Ovary (tissue), 9 donors: ENCODE measurements around the gene SMIM8. TPM values are rescaled to one million over a fixed set of nuclear protein-coding genes. Genes with fewer than 3 reads are reported as not detected.
"Not testable (repeated sequence)": the region's sequence is repeated elsewhere in the genome, so short reads cannot be mapped to it uniquely, and the experiment has no call there.

Source experiments
- DNase-seq, 5 donors: peaks; one replicate each; pipeline ENCODE4 v3.0.0-alpha.2; 2019 to 2020
- H3K27ac ChIP-seq, 2 donors: fragments of 200-600 bp; one replicate each; pipeline versions ENCODE4 v1.5.1 to v1.8.0; 2019 to 2022
- H3K27me3 ChIP-seq: fragments of 200-600 bp; one replicate; pipeline ENCODE4 v1.8.0; 2022
- H3K36me3 ChIP-seq: fragments of 200-600 bp; sonication (generic); one replicate; pipeline ENCODE4 v1.5.1; 2019
- H3K4me1 ChIP-seq: one replicate; pipeline ENCODE4 v1.8.1; 2013; ENCODE audit warnings: mild to moderate bottlenecking, moderate library complexity; ENCODE audit not compliant: insufficient read depth
- H3K4me3 ChIP-seq: fragments of 200-600 bp; sonication (generic); one replicate; pipeline ENCODE4 v1.5.1; 2017
- H3K9me3 ChIP-seq, 2 donors: fragments of 200-600 bp in 1 of 2; sonication (generic) in 1 of 2; one replicate each; pipeline versions ENCODE4 v1.5.1 to v1.8.1; 2013 to 2019; ENCODE audit warnings: mild to moderate bottlenecking in 1 of 2, moderate library complexity in 1 of 2
- EP300 ChIP-seq: sonication (generic); formaldehyde crosslinking; IDR thresholded peaks from one replicate; pipeline ENCODE4 v1.6.1; 2017; ENCODE audit warnings: antibody characterized with exemption
- POLR2A ChIP-seq: fragments of 450-650 bp; IDR thresholded peaks from one replicate; pipeline ENCODE4 v1.6.1; 2017; ENCODE audit warnings: antibody characterized with exemption, mild to moderate bottlenecking, moderate library complexity
- WGBS, 3 donors: extraction: QIAGEN DNeasy Blood & Tissue Kit in 1 of 3; methylation state at CpG; one replicate each; pipeline versions ENCODE4 v1.1.5 to v1.1.7; 2013 to 2017; 5-methylcytosine and 5-hydroxymethylcytosine counted together
- intact Hi-C, 4 donors: fragments of 100-400 bp; cut with DNase I; formaldehyde crosslinking; loops; one replicate each; pipeline versions ENCODE4 v1.11.0 to v1.15.1; 2022 to 2023
- polyA plus RNA-seq, 2 donors: library from polyadenylated mRNA; stranded (reverse); fragments of 200-250 nt in 1 of 2; fragments of 350-450 nt in 1 of 2; fragmentation: Illumina TruSeq in 1 of 2; extraction: RNeasy Lipid Tissue Mini Kit (QIAGEN cat#74804) in 1 of 2; gene quantifications; one replicate each; pipeline ENCODE4 v1.2.3, GENCODE V29; 2013 to 2014
- total RNA-seq, 7 donors: library from RNA; depleted of rRNA in 2 of 7; stranded (reverse); fragments of >200 nt in 2 of 7; fragmentation: NEBNext Ultra II Directional in 3 of 7; extraction: Animal tissue kit (Norgen Biotek cat#: 25700) in 3 of 7; gene quantifications; one replicate each; pipeline versions ENCODE4 v1.1.0 to v1.2.4, GENCODE V29; 2016 to 2023
- TF ChIP-seq, protein P1 (sequence below), 3 donors: fragments of 450-650 bp in 2 of 3; fragments of 200-600 bp in 1 of 3; IDR thresholded peaks; one replicate each; pipeline versions ENCODE4 v1.5.1 to v1.8.0; 2016 to 2022; ENCODE audit warnings: antibody characterized with exemption in 3 of 3, mild to moderate bottlenecking in 1 of 3
- donor health status: DM: no; HTN: no; CAD: no; lungs with moderate emphysema.
- donor health status: DM: no; HTN: no; CAD: no.
- donor health status: Bipolar disorder and iron deficiency.
- donor health status: DM: yes; HTN: yes; CAD: no.
- donor health status: DM: no; HTN: no; CAD: no.
- donor health status: DM: yes; HTN: yes; CAD: no.

Gene SMIM8
- total and polyA plus RNA-seq, 9 donors, result 5.9 to 18.6 (median 12.2) TPM

- H3K27ac ChIP-seq, result no peak overlapping the region
- intact Hi-C loops, result no loop called here
- H3K36me3 ChIP-seq, result no peaks in the 10 kb centered on the region
- no peaks in the 10 kb centered on the region for H3K9me3 ChIP-seq
- no peaks in the 10 kb centered on the region for H3K4me1 ChIP-seq
- 37 to 49% (median 42%) methylated on average over 4 of the region's 4 CpGs for WGBS, 3 donors
- no peaks in the 10 kb centered on the region for H3K27me3 ChIP-seq
- no peak overlapping the region for H3K4me3 ChIP-seq
- no peak for DNase-seq
- no peak for TF ChIP-seq POLR2A
- TF ChIP-seq EP300, result no peak
- TF ChIP-seq, protein P1, sequence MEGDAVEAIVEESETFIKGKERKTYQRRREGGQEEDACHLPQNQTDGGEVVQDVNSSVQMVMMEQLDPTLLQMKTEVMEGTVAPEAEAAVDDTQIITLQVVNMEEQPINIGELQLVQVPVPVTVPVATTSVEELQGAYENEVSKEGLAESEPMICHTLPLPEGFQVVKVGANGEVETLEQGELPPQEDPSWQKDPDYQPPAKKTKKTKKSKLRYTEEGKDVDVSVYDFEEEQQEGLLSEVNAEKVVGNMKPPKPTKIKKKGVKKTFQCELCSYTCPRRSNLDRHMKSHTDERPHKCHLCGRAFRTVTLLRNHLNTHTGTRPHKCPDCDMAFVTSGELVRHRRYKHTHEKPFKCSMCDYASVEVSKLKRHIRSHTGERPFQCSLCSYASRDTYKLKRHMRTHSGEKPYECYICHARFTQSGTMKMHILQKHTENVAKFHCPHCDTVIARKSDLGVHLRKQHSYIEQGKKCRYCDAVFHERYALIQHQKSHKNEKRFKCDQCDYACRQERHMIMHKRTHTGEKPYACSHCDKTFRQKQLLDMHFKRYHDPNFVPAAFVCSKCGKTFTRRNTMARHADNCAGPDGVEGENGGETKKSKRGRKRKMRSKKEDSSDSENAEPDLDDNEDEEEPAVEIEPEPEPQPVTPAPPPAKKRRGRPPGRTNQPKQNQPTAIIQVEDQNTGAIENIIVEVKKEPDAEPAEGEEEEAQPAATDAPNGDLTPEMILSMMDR (IDR thresholded peaks at IDR 0.05), result no peak
These were observed 13.4 kb upstream of the SMIM8 start for GRCh38 chr6:87308970-87309369.

DNA sequence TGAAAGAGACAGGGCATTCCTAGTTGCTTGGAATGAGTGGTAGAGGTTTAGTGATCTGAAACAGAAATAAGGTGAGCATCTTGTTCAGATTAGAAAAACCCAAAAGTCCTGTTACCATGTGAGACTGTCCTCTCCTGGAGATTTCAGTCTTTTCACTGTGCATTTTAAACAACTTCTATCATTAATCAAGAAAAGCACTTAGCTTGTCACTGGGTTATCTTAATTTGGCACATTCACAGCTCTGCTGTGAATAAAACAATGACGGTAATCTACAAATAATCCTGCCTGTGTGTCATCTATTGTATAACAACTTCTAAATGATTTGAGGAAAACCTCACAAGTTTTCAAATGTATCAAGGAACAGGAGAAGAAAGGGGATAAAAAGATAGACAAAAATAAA is 9.5 kb upstream of the SMIM8 start:
- TF ChIP-seq, protein P1 (IDR thresholded peaks at IDR 0.05), result no peak
- TF ChIP-seq POLR2A (no peak), EP300 (no peak)

GRCh38 chr6:87315071-87315470 is 7.3 kb upstream of the SMIM8 start:
- intact Hi-C loops, result no loop called here
- DNase-seq, result no peak
- Histone ChIP-seq H3K9me3 (no peaks in the 10 kb centered on the region), H3K4me3 (no peak overlapping the region), H3K27ac (no peak overlapping the region), H3K27me3 (no peaks in the 10 kb centered on the region), H3K4me1 (no peaks in the 10 kb centered on the region), H3K36me3 (no peaks in the 10 kb centered on the region)
- WGBS, 3 donors, result 74 to 91% (median 90%) methylated on average over 3 of the region's 3 CpGs
- TF ChIP-seq, protein P1 (IDR thresholded peaks at IDR 0.05), result no peak
- TF ChIP-seq POLR2A (no peak), EP300 (no peak)

More for the DNA sequence above, 9.5 kb upstream of the SMIM8 start:
- Histone ChIP-seq H3K36me3 (no peaks in the 10 kb centered on the region), H3K4me1 (no peaks in the 10 kb centered on the region), H3K9me3 (no peaks in the 10 kb centered on the region), H3K27me3 (no peaks in the 10 kb centered on the region), H3K27ac (no peak overlapping the region), H3K4me3 (no peak overlapping the region)
- intact Hi-C loops, result no loop called here
- 0 to 10% (median 7%) methylated on average over 1 of the region's 1 CpG for WGBS, 3 donors
- no peak for DNase-seq

- Histone ChIP-seq H3K4me1 (no peaks in the 10 kb centered on the region), H3K9me3 (no peaks in the 10 kb centered on the region), H3K4me3 (no peak overlapping the region), H3K27ac (no peak overlapping the region), H3K36me3 (no peaks in the 10 kb centered on the region), H3K27me3 (no peaks in the 10 kb centered on the region)
- no peak for DNase-seq
- intact Hi-C loops, result no loop called here
- WGBS, 3 donors, result 83 to 84% (median 83%) methylated on average over 3 of the region's 3 CpGs
- no peak for TF ChIP-seq POLR2A
- no peak for TF ChIP-seq EP300
- TF ChIP-seq, protein P1 (IDR thresholded peaks at IDR 0.05), result no peak
These were observed 3.0 kb upstream of the SMIM8 start for GRCh38 chr6:87319271-87319987.

GRCh38 chr6:87323880-87324279 is 1.5 kb downstream of the SMIM8 start:
- H3K4me1 ChIP-seq, H3K4me3 ChIP-seq, H3K9me3 ChIP-seq, H3K27ac ChIP-seq, intact Hi-C loops, DNase-seq, H3K36me3 ChIP-seq, H3K27me3 ChIP-seq: not testable (repeated sequence)
- WGBS, 3 donors, result 95 to 100% (median 97%) methylated on average over 1 of the region's 1 CpG
